HG02852 (cell line): ENCODE data around the gene MTA1.

Experiments used
- ATAC-seq: cut with Tn5 transposase; IDR thresholded peaks from one replicate; pipeline ENCODE4 v1.9.1; 2021; ENCODE audit warnings: mild to moderate bottlenecking, moderate library complexity; ENCODE audit not compliant: unreplicated experiment

The MTA1 gene

GRCh38 chr14:105473033-105473676, 53.5 kb downstream of the MTA1 start:
- no peak for ATAC-seq

GRCh38 chr14:105473677-105474482, 54.3 kb downstream of the MTA1 start:
- ATAC-seq, result no peak

- ATAC-seq, result no peak
These were observed 55.0 kb downstream of the MTA1 start, which contains the start of gene CRIP2 for GRCh38 chr14:105474483-105475268. CRIP2 (plus strand) TSS chr14:105474821; CDS start chr14:105474863, 42 bp downstream.

- ATAC-seq, result no peak
These were observed 55.9 kb downstream of the MTA1 start for GRCh38 chr14:105475269-105476096.

GRCh38 chr14:105476097-105476830, 56.6 kb downstream of the MTA1 start:
- ATAC-seq, result no peak

- no peak for ATAC-seq
These were observed 57.4 kb downstream of the MTA1 start for GRCh38 chr14:105476831-105477659.

GRCh38 chr14:105477660-105478397, 58.2 kb downstream of the MTA1 start:
- ATAC-seq, result no peak

- no peak for ATAC-seq
These were observed 59.0 kb downstream of the MTA1 start for GRCh38 chr14:105478398-105479251.

GRCh38 chr14:105479431-105480158, 60.0 kb downstream of the MTA1 start:
- no peak for ATAC-seq

- ATAC-seq, result no peak
These were observed 60.6 kb downstream of the MTA1 start for GRCh38 chr14:105480199-105480746.

GRCh38 chr14:105480807-105481801, 61.5 kb downstream of the MTA1 start:
- ATAC-seq, result no peak

- ATAC-seq, result no peak
These were observed 62.3 kb downstream of the MTA1 start for GRCh38 chr14:105481886-105482457.

- no peak for ATAC-seq
These were observed 63.0 kb downstream of the MTA1 start for GRCh38 chr14:105482486-105483110.

- ATAC-seq, result no peak
These were observed 63.9 kb downstream of the MTA1 start for GRCh38 chr14:105483300-105484068.
